Activated effector memory CD4-positive, alpha-beta T cell treated with Interleukin-2 at 50 U/mL for 16 hours (primary cell): ENCODE data around the gene ACTR6.

Experiments used
- DNase-seq: peaks from one replicate; pipeline ENCODE4 v3.0.0-alpha.2; 2020

The ACTR6 gene

DNA sequence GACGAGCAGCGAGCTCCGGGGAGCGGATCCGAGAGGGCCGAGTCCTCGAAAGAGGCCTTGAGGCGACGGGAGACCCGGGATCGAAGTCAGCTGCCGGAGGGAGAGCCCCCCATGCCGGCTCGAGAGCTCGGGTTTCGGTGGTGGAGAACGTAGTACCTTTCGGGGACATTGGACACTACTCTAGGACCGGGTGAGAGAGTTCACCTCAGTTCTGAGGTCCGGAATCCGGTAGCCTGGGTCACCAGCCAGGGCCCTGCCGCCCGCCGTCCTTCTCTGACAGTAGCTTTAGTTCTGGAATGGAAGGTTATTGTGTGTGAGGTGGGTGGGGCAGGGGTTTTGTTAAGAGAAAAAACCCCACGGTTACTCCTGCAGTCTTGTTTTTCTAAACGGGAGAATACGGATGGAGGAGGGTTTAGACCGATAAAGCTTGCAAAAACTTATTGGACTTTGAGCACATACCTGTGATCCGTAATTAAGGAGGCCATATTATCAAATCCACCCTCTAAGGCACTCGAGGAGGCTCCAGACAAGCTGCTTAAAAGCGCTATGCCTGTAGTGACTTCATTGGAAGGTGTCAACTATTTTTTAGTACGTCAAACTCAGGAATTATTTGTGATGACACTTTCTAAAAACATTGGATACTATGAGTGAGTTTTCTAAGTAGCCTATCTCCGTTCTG, 67.1 kb downstream of the ACTR6 start:
- DNase-seq, result no peak

DNA sequence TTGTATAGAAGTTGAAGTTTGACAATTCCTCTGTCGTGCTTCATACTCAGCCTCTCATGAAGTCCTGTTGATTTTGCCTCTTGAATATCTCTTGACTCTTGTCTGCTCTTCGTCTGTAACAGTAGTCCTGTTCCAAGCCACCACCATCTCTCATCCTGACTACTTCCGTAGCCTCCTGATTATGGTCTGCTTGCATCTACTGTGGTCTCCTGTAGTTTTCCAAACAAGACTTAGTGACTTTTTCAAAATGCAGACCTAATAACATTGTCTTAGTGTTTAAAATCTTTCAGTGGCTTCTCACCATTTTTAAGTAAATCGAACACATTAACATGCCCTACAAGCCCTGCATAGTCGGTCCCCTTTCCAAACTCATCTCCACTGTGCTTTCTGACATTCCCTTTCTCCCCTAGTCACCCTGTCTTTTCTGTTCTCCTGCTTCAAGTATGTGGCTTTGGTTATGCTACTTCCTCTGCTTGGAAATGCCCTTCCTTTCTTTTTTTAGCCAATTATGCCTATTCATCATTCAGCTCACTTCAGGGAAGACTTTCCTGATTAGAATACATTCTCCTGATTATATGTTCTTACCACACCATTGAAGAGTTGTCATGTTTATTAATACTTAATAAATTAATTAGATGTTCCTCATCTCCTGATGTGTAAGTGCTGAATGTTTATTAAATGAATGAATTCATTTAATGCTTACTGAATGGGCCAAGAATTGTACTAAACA, 68.4 kb downstream of the ACTR6 start:
- no peak for DNase-seq

DNA sequence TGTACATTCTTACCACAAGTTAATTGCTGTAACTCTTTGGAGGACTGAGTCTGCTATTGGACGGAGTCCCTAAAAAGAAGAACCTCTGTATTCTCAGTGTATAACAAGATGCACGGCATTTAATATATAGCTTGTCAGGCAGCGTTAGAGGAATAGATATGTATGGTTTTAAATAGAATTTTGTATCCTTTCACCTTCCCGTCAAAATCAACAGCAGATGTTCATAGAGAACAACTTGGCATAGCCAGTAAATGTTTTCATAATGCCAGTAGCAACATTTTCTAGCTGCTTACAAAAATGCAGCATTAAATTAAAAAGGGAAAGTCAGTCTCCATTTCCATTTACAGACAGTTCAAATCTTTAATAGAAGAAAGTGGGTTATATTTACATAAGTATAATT, 73.2 kb downstream of the ACTR6 start:
- DNase-seq, result no peak
